AG10803 (cell line): Measurements from ENCODE around the gene SEPTIN5.

Experiments
- DNase-seq: peaks from one replicate; pipeline ENCODE4 v3.0.0; 2010; ENCODE audit warnings: low read depth
- H3K4me3 ChIP-seq: 2 replicates; pipeline ENCODE4 v1.5.1; 2011; ENCODE audit warnings: mild to moderate bottlenecking, low read length, control low read depth
- CTCF ChIP-seq: conservative IDR thresholded peaks from 2 replicates; pipeline ENCODE4 v1.5.1; 2011; ENCODE audit warnings: mild to moderate bottlenecking, low read length, control low read depth, inconsistent platforms

The SEPTIN5 gene

GRCh38 chr22:19750507-19751490 is 36.5 kb downstream of the SEPTIN5 start:
- DNase-seq: peak; percentile 30
- H3K4me3 ChIP-seq: no peak overlapping the region
- no peak for TF ChIP-seq CTCF

- DNase-seq: no peak
- no peak overlapping the region for H3K4me3 ChIP-seq
- no peak for TF ChIP-seq CTCF
Measured at GRCh38 chr22:19751497-19752245, 37.4 kb downstream of the SEPTIN5 start.

- no peak overlapping the region for H3K4me3 ChIP-seq
- no peak for DNase-seq
- 0 out of 2 replicates have a peak, but pooled peaks have one; percentile 9 for TF ChIP-seq CTCF
Measured at GRCh38 chr22:19753090-19753842, 39.0 kb downstream of the SEPTIN5 start.

- no peak overlapping the region for H3K4me3 ChIP-seq
- no peak for TF ChIP-seq CTCF
- DNase-seq: no peak
Measured at GRCh38 chr22:19753996-19754700, 39.8 kb downstream of the SEPTIN5 start.

GRCh38 chr22:19754701-19755144 is 40.4 kb downstream of the SEPTIN5 start:
- no peak overlapping the region for H3K4me3 ChIP-seq

More at GRCh38 chr22:19754701-19755144, 40.4 kb downstream of the SEPTIN5 start:
- no peak for TF ChIP-seq CTCF
- no peak for DNase-seq
